Duodenal mucosa (tissue), 2 donors: ENCODE data around the gene TRIM46.
A peak's percentile ranks its signal among the peaks of the same experiment; 100 is the strongest.

Source experiments
- H3K27ac ChIP-seq: one replicate; pipeline ENCODE4 v1.7.0; 2013; ENCODE audit warnings: low read depth, low read length
- H3K27me3 ChIP-seq, 2 donors: one replicate each; pipeline ENCODE4 v1.7.0; 2013; ENCODE audit warnings: low read length in 2 of 2, control low read depth in 1 of 2; ENCODE audit not compliant: insufficient read depth in 2 of 2, control insufficient read depth in 1 of 2
- H3K36me3 ChIP-seq, 2 donors: one replicate each; pipeline ENCODE4 v1.7.0; 2013; ENCODE audit warnings: low read length in 2 of 2, control low read depth in 1 of 2; ENCODE audit not compliant: insufficient read depth in 2 of 2, control insufficient read depth in 1 of 2
- H3K4me1 ChIP-seq, 2 donors: one replicate each; pipeline ENCODE4 v1.7.0; 2013; ENCODE audit warnings: low read length in 2 of 2, control low read depth in 1 of 2; ENCODE audit not compliant: insufficient read depth in 2 of 2, control insufficient read depth in 1 of 2
- H3K4me3 ChIP-seq, 2 donors: one replicate each; pipeline ENCODE4 v1.7.0; 2013; ENCODE audit warnings: low read length in 2 of 2, low read depth in 1 of 2
- H3K9ac ChIP-seq, 2 donors: one replicate each; pipeline ENCODE4 v1.7.0; 2013; ENCODE audit warnings: low read length in 2 of 2, low read depth in 1 of 2
- H3K9me3 ChIP-seq, 2 donors: one replicate each; pipeline ENCODE4 v1.7.0; 2013; ENCODE audit warnings: low read length in 2 of 2, control low read depth in 1 of 2; ENCODE audit not compliant: control insufficient read depth in 1 of 2

The TRIM46 gene, protein sequence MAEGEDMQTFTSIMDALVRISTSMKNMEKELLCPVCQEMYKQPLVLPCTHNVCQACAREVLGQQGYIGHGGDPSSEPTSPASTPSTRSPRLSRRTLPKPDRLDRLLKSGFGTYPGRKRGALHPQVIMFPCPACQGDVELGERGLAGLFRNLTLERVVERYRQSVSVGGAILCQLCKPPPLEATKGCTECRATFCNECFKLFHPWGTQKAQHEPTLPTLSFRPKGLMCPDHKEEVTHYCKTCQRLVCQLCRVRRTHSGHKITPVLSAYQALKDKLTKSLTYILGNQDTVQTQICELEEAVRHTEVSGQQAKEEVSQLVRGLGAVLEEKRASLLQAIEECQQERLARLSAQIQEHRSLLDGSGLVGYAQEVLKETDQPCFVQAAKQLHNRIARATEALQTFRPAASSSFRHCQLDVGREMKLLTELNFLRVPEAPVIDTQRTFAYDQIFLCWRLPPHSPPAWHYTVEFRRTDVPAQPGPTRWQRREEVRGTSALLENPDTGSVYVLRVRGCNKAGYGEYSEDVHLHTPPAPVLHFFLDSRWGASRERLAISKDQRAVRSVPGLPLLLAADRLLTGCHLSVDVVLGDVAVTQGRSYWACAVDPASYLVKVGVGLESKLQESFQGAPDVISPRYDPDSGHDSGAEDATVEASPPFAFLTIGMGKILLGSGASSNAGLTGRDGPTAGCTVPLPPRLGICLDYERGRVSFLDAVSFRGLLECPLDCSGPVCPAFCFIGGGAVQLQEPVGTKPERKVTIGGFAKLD

DNA sequence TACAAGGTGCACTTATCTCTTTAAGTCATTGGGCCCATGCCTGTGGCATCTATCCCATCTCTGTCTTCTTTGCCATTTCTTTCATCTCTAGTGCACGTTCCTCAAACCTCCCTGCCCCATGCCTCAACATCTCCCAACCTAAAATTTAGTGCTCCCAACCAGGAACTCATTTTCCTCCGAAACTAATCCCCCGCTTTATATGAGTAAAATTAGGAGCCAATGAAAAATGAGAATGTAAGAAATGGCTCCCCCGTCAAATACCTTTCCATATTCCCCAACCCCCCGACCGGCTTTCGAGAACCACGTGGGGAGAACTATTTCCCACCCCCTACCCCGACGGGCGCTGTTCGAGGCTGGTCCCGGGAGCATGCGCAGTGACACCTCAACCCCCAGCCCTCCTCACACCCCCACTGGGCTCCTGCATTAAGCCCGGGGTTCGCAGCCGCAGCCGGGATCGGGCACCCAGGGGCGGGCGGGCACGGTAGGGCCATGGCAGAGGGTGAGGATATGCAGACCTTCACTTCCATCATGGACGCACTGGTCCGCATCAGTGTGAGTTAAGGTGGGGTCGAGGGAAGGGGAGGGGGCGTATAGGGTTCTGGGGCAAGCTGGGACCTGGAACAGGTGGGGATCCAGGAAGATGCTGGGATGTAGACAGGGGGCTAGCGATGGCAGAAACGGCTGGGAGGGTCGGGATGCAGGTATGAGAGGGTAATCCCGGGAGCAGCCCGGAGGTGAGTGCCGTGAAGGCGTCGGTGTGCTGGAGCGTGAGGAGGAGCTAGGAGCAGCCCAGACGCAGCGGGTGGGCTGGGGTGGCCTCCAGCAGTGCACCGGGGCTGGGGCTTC lies at the start of gene TRIM46:
Gene TRIM46 (plus strand): TSS at position 372 of the 846 bp plus-strand sequence. CDS start 118 bp downstream, at position 490.
- Histone ChIP-seq H3K36me3 (peaks cover 0 to 16% of the 10 kb centered on the region in 2 donors), H3K9ac (peak within 1 kb of the TSS; percentile 88 to 96), H3K4me3 (peak within 1 kb of the TSS; percentile 84 to 96), H3K4me1 (peaks cover 28 to 42% of the 10 kb centered on the region in 2 donors), H3K27me3 (no peaks in the 10 kb centered on the region), H3K27ac (peak within 1 kb of the TSS; percentile 77), H3K9me3 (no peaks in the 10 kb centered on the region)

DNA sequence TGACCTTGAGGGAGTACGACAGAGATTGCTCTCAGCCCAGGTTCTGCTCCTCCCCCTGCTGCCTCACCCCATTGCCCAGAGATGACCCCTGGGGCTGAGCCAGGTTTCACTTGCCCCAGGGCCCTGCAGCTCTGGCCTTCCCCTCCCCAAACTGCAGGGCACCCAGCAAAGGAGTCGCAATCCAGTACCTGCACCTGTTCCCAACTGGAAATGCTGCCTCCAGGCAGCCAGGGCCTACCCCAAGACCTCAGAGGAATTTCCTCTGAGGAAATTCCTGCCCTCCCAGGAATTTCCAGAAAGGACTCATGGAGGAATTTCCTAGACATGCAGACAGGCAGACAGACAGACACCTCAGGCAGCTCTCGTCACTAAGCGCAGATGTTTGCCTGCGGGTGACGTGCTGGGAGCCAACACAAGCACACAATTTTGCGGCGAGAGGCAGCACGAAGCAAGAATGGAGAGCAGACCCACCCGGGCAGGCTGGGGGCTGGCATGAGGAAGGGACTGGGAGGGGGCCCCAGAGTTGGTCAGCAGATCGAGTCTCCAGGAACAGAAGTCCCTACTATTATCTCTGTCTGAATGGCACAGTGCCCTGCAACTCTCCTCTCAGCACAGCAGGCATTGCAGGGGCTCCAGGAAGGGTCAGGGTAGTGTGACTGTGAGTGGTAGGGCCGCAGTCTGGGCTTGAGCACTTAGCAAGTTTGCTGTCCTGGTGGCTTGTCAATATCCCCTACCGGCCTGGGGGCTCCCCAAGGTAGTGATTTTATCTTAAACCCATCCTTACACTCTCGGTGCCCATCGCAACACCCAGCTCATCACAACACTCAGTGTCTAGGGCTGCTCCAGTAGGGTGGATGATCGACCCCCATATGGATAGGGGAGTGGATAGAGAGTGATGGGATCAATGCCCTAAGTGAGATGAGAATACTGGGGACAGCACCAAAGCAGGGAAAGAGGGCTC lies 48.9 kb upstream of the TRIM46 start:
- H3K36me3 ChIP-seq: no peaks in the 10 kb centered on the region
- no peak overlapping the region for H3K4me3 ChIP-seq
- peak overlapping the region; percentile 32 to 57 for H3K9ac ChIP-seq
- H3K27me3 ChIP-seq: no peaks in the 10 kb centered on the region
- peak overlapping the region; percentile 77 for H3K27ac ChIP-seq
- peaks cover 30 to 50% of the 10 kb centered on the region in 2 donors for H3K4me1 ChIP-seq
- H3K9me3 ChIP-seq: no peaks in the 10 kb centered on the region

DNA sequence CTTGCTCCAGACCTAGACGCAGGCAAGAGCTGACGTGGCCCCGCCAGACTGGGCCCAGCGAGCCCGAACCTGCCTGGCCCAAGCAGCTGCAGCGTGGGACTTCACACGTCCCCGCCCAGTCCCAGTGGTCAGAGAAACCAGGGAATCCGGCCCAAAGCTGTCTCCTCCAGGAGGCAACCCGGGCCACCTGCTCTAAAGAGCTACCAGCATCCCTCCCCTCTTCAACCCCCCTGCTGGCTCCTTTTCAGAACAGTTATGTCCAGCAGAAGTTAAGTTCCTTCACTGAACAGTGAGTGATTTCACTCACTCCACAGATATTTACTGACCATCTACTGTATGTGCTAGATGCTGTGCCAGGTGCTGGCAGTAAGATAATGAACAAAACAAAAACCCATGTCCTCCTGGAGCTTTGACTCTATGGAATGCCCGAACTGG lies 48.1 kb upstream of the TRIM46 start:
- Histone ChIP-seq H3K4me3 (peak overlapping the region in 1 of 2 donors; percentile 21), H3K9me3 (no peaks in the 10 kb centered on the region), H3K9ac (peak overlapping the region; percentile 32 to 57), H3K27me3 (no peaks in the 10 kb centered on the region), H3K27ac (peak overlapping the region; percentile 77), H3K4me1 (peaks cover 30 to 54% of the 10 kb centered on the region in 2 donors), H3K36me3 (peaks cover 0 to under 1% of the 10 kb centered on the region in 2 donors)

DNA sequence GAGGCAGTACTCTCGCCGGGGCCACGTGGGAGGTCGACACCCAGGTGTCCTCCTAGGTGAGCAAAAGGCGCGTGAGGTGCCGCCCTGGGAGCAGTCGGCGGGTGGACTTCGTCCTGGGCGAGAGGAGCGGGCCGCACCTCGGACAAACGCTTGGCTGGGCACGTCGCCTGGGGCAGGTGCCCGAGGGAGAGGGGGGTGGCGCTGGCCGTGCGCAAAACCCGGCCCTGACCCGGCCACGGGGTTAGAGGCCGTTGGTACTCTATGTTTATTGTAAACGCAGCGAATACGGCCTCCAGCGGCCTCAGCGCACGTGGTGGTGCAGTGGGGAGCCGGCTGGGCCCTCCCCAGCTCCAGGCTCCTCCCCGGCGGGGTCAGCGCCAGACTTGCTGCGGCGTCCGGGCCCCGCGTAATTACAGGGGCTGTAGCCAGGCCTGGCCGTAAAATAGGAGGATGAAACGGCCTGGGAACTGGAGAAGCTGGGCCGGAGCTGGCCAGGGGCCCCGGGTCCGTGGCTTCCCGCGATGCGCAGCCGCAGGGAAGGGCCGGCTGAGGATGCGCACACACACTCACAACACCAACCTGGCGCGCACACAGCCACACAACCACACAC lies 47.6 kb upstream of the TRIM46 start:
- Histone ChIP-seq H3K36me3 (peaks cover 0 to 6% of the 10 kb centered on the region in 2 donors), H3K9me3 (no peaks in the 10 kb centered on the region), H3K4me1 (peaks cover 30 to 59% of the 10 kb centered on the region in 2 donors), H3K27ac (peak overlapping the region; percentile 96), H3K27me3 (no peaks in the 10 kb centered on the region), H3K9ac (peak overlapping the region; percentile 84 to 96), H3K4me3 (peak overlapping the region; percentile 64 to 73)

DNA sequence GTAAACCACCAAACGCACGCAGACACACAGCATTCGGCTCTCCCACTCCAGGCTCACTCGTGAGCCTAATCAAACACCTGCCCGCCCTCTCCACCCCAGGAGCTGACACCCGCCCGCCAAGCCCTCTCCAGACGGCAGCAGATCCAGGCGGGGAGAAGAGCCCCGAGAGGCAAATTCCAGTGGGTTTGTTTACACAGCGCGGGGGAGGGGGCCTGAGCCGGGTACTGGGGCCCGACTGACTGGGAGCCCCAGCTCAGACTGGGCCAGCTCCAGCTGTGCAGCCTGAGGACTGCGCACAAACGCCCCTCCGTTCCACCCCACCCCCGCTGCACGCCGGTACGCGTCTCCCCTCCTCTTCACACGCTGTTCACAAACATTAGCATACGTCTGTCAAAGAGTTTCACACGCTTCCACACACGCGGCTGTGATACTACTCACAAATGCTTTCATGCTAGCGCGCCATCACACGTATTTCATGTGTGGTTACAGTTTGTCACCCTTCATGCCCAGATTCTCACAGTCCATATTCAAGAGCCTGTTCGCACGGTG lies 47.0 kb upstream of the TRIM46 start:
- Histone ChIP-seq H3K27me3 (no peaks in the 10 kb centered on the region), H3K9ac (peak overlapping the region; percentile 84 to 96), H3K27ac (peak overlapping the region; percentile 96), H3K4me3 (peak overlapping the region; percentile 64 to 73), H3K36me3 (peaks cover 4 to 12% of the 10 kb centered on the region in 2 donors), H3K4me1 (peaks cover 36 to 64% of the 10 kb centered on the region in 2 donors), H3K9me3 (no peaks in the 10 kb centered on the region)

DNA sequence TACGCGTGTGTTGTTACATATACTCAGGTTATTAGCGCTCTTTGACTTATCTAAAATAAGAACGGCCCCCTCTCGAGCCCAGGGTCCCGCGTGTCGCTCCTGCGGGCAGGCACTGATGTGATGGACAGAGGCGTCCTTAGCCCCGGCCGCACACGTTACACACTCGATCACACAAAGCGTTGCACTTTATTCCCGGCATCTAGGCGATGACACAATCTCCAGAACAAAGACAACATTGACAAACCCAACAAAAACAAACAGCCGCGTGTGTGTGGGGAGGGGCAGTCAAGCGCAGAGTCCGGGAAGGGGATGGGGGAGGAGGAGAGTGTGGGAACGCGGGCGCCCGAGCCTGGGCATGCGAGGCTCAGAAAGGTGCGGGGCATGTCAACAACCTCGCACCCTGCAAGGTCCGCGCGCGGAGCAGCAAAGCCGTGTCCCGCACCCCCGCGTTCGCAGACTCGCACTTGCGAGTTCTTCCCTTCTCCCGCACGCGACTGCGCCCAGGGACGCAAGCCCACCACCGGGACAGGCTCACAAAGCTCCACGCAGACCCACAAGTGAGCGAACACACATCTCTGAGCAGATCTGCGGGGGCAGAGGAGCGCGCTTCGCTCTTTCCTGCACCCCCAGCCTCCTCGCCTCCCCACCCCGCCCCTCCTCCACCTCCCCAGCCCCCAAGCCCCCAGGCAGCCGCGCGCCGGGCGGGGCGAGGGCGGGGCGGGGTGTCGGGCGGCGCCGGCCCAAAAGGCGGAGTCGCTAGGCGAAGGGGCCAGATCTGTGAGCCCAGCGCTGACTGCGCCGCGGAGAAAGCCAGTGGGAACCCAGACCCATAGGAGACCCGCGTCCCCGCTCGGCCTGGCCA lies 46.3 kb upstream of the TRIM46 start, which contains the start of gene EFNA1:
Gene EFNA1 (plus strand): TSS at position 772 of the 862 bp plus-strand sequence. CDS start 102 bp downstream, outside the sequence.
- H3K9me3 ChIP-seq: no peaks in the 10 kb centered on the region
- H3K36me3 ChIP-seq: peaks cover 8 to 15% of the 10 kb centered on the region in 2 donors
- peak within 1 kb of the TSS; percentile 96 for H3K27ac ChIP-seq
- no peaks in the 10 kb centered on the region for H3K27me3 ChIP-seq
- H3K4me1 ChIP-seq: peaks cover 39 to 69% of the 10 kb centered on the region in 2 donors
- H3K9ac ChIP-seq: peak within 1 kb of the TSS; percentile 84 to 96
- peak within 1 kb of the TSS; percentile 64 to 73 for H3K4me3 ChIP-seq

DNA sequence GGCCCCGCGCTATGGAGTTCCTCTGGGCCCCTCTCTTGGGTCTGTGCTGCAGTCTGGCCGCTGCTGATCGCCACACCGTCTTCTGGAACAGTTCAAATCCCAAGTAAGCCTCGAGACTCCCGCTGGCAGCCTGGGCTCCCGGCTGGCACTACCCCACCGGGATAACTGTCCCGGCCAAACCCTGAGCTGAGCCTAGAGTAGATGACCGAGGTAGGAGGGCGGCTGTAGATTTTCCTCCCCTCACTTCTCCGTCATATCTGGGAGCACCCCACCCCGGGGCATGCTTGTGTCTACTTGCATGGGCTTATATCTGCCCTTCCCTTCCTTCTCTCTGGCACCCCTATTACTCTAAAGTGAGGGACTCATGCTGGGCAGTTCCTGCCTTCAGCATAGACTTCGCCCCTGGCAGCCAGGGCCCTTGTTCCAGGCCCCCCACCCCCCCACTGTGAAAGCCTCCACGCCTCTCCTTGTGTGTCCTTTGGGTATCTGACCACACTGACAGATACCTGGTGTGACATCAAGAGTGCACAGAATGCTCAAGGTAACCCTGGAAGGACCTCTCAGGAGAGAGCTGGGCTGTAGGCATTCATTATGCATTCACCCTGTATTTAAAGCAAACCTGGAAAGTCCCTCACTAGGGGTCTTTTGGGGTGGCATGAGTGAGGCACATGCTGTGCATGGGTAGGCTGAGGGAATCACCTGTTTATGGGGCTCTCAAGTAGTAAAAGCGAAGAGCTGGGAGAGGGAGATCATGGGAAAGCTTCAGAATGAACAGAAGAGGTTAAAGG lies 45.5 kb upstream of the TRIM46 start:
- Histone ChIP-seq H3K9me3 (no peaks in the 10 kb centered on the region), H3K27me3 (no peaks in the 10 kb centered on the region), H3K27ac (peak overlapping the region; percentile 96), H3K4me3 (peak overlapping the region; percentile 64 to 73), H3K36me3 (peaks cover 10 to 15% of the 10 kb centered on the region in 2 donors), H3K9ac (peak overlapping the region; percentile 41 to 96), H3K4me1 (peaks cover 40 to 70% of the 10 kb centered on the region in 2 donors)
